ENCODE data around the gene SUPT3H.

- no peak for TF ChIP-seq POLR2A (IDR thresholded peaks at IDR 0.05)
- no peak for TF ChIP-seq CTCF (IDR thresholded peaks at IDR 0.05)
Measured at GRCh38 chr6:45302832-45303231, 74.9 kb downstream of the SUPT3H start.

All from breast epithelium (tissue), 3 donors.